HepG2 (cell line): Measurements from ENCODE around the gene MACROD2.

ENCODE experiments used
- FOXM1 ChIP-seq: sonication (generic); formaldehyde crosslinking; IDR thresholded peaks from 2 replicates; pipeline ENCODE4 v1.5.0; 2020; ENCODE audit warnings: missing genetic modification reagents
- JUNB ChIP-seq: sonication (generic); formaldehyde crosslinking; IDR thresholded peaks from 2 replicates; pipeline ENCODE4 v1.8.0; 2022; ENCODE audit warnings: missing genetic modification reagents, mild to moderate bottlenecking, borderline replicate concordance
- POLR2A ChIP-seq, 2 experiments: IDR thresholded peaks; 2 replicates each; pipeline ENCODE4 v1.6.1; 2011; ENCODE audit warnings: low read depth in 2 of 2, low read length in 2 of 2, mild to moderate bottlenecking in 1 of 2, moderate library complexity in 1 of 2; ENCODE audit not compliant: insufficient read depth in 1 of 2
- RAD21 ChIP-seq: fragments of 450-650 bp; formaldehyde crosslinking; IDR thresholded peaks from 2 replicates; pipeline ENCODE4 v1.5.0; 2020; ENCODE audit warnings: mild to moderate bottlenecking
- SIX1 ChIP-seq: sonication (generic); formaldehyde crosslinking; IDR thresholded peaks from 2 replicates; pipeline ENCODE4 v1.4.0; 2020; ENCODE audit warnings: missing genetic modification reagents, borderline replicate concordance
- TF ChIP-seq, protein P1 (sequence below), 2 experiments: IDR thresholded peaks; 2 replicates each; pipeline ENCODE4 v1.6.1; 2011 to 2012; ENCODE audit warnings: low read length in 2 of 2, borderline replicate concordance in 1 of 2, low read depth in 1 of 2, mild to moderate bottlenecking in 1 of 2, moderate library complexity in 1 of 2
- TF ChIP-seq, protein P2 (sequence below): sonication (generic); formaldehyde crosslinking; IDR thresholded peaks from 2 replicates; pipeline ENCODE4 v1.5.0; 2020; ENCODE audit warnings: mild to moderate bottlenecking, missing genetic modification reagents
- TF ChIP-seq, protein P3 (sequence below): IDR thresholded peaks from 2 replicates; pipeline ENCODE4 v1.6.1; 2016; ENCODE audit warnings: missing biosample characterization, missing genetic modification reagents, low read depth

DNA sequence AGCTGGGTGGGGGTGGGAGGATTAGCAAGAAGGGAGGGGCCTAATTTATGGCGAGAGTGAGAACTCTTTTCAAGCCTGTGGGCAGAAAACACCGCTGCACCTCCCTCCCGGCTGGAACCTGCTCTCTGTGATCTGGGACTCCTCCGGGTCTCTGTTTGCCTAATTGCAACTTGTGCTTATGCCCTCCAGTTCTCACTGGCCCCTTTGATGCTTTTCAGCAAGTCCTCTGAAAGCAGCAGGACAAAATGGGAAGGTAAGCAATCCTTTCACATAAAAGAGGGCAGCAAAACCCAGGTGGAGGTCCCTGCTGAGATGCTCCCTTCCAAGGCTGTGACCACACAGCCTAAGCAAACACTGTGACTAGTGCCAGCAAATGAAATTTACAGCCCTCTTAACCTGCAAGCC lies 865.1 kb downstream of the MACROD2 start:
- TF ChIP-seq RAD21 (CRISPR knock-in tag) (no peak), FOXM1 (CRISPR knock-in tag) (no peak), SIX1 (no peak), POLR2A (IDR thresholded peaks at IDR 0.05; ENCODE audit: insufficient read depth in 1 of 2, low read depth in 2 of 2, low read length in 2 of 2) (no peak), JUNB (no peak)
- TF ChIP-seq, protein P1, sequence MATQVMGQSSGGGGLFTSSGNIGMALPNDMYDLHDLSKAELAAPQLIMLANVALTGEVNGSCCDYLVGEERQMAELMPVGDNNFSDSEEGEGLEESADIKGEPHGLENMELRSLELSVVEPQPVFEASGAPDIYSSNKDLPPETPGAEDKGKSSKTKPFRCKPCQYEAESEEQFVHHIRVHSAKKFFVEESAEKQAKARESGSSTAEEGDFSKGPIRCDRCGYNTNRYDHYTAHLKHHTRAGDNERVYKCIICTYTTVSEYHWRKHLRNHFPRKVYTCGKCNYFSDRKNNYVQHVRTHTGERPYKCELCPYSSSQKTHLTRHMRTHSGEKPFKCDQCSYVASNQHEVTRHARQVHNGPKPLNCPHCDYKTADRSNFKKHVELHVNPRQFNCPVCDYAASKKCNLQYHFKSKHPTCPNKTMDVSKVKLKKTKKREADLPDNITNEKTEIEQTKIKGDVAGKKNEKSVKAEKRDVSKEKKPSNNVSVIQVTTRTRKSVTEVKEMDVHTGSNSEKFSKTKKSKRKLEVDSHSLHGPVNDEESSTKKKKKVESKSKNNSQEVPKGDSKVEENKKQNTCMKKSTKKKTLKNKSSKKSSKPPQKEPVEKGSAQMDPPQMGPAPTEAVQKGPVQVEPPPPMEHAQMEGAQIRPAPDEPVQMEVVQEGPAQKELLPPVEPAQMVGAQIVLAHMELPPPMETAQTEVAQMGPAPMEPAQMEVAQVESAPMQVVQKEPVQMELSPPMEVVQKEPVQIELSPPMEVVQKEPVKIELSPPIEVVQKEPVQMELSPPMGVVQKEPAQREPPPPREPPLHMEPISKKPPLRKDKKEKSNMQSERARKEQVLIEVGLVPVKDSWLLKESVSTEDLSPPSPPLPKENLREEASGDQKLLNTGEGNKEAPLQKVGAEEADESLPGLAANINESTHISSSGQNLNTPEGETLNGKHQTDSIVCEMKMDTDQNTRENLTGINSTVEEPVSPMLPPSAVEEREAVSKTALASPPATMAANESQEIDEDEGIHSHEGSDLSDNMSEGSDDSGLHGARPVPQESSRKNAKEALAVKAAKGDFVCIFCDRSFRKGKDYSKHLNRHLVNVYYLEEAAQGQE (IDR thresholded peaks at IDR 0.05; ENCODE audit: borderline replicate concordance in 1 of 2, low read depth in 1 of 2, low read length in 2 of 2): no peak
- TF ChIP-seq, protein P2, sequence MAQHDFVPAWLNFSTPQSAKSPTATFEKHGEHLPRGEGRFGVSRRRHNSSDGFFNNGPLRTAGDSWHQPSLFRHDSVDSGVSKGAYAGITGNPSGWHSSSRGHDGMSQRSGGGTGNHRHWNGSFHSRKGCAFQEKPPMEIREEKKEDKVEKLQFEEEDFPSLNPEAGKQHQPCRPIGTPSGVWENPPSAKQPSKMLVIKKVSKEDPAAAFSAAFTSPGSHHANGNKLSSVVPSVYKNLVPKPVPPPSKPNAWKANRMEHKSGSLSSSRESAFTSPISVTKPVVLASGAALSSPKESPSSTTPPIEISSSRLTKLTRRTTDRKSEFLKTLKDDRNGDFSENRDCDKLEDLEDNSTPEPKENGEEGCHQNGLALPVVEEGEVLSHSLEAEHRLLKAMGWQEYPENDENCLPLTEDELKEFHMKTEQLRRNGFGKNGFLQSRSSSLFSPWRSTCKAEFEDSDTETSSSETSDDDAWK (CRISPR knock-in tag): no peak
- TF ChIP-seq, protein P3, sequence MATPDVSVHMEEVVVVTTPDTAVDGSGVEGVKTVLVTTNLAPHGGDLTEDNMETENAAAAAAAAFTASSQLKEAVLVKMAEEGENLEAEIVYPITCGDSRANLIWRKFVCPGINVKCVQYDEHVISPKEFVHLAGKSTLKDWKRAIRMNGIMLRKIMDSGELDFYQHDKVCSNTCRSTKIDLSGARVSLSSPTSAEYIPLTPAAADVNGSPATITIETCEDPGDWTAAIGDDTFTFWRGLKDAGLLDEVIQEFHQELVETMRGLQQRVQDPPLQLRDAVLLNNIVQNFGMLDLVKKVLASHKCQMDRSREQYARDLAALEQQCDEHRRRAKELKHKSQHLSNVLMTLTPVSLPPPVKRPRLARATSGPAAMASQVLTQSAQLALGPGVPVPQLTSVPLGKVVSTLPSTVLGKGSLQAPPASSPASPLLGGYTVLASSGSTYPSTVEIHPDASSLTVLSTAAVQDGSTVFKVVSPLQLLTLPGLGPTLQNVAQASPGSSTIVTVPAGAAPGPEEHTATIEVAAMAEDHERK (CRISPR knock-in tag): no peak
